ENCODE results near the gene AKAP6.

The AKAP6 gene

GRCh38 chr14:32403688-32404087 lies 74.6 kb downstream of the AKAP6 start:
- Mint-ChIP-seq H3K27ac (no peak overlapping the region), H3K36me3 (no peaks in the 10 kb centered on the region), H3K27me3 (no peaks in the 10 kb centered on the region), H3K4me1 (peaks cover 6% of the 10 kb centered on the region), H3K4me3 (no peak overlapping the region), H3K9me3 (no peaks in the 10 kb centered on the region)
- no peak for ATAC-seq

- H3K27me3 Mint-ChIP-seq, result no peaks in the 10 kb centered on the region
- no peaks in the 10 kb centered on the region for H3K36me3 Mint-ChIP-seq
- H3K4me3 Mint-ChIP-seq, result no peak overlapping the region
- no peaks in the 10 kb centered on the region for H3K9me3 Mint-ChIP-seq
- ATAC-seq, result no peak
- H3K4me1 Mint-ChIP-seq, result peaks cover under 1% of the 10 kb centered on the region
- no peak overlapping the region for H3K27ac Mint-ChIP-seq
Observed at GRCh38 chr14:32404784-32405573, 75.9 kb downstream of the AKAP6 start.

- H3K4me1 Mint-ChIP-seq, result no peaks in the 10 kb centered on the region
- no peaks in the 10 kb centered on the region for H3K9me3 Mint-ChIP-seq
- no peak for ATAC-seq
- H3K27me3 Mint-ChIP-seq, result no peaks in the 10 kb centered on the region
- no peak overlapping the region for H3K4me3 Mint-ChIP-seq
- H3K27ac Mint-ChIP-seq, result no peak overlapping the region
- H3K36me3 Mint-ChIP-seq, result no peaks in the 10 kb centered on the region
Observed at GRCh38 chr14:32405856-32406255, 76.8 kb downstream of the AKAP6 start.

GRCh38 chr14:32407130-32407529 lies 78.0 kb downstream of the AKAP6 start:
- ATAC-seq, result no peak
- H3K27ac Mint-ChIP-seq, result no peak overlapping the region
- no peak overlapping the region for H3K4me3 Mint-ChIP-seq
- no peaks in the 10 kb centered on the region for H3K27me3 Mint-ChIP-seq
- no peaks in the 10 kb centered on the region for H3K4me1 Mint-ChIP-seq
- H3K36me3 Mint-ChIP-seq, result no peaks in the 10 kb centered on the region
- H3K9me3 Mint-ChIP-seq, result no peaks in the 10 kb centered on the region

- Mint-ChIP-seq H3K36me3 (no peaks in the 10 kb centered on the region), H3K4me3 (no peak overlapping the region), H3K27me3 (no peaks in the 10 kb centered on the region), H3K4me1 (no peaks in the 10 kb centered on the region), H3K9me3 (no peaks in the 10 kb centered on the region), H3K27ac (no peak overlapping the region)
- no peak for ATAC-seq
Observed at GRCh38 chr14:32408018-32408417, 78.9 kb downstream of the AKAP6 start.

- H3K4me3 Mint-ChIP-seq, result no peak overlapping the region
- no peaks in the 10 kb centered on the region for H3K9me3 Mint-ChIP-seq
- ATAC-seq, result no peak
- no peaks in the 10 kb centered on the region for H3K4me1 Mint-ChIP-seq
- H3K27ac Mint-ChIP-seq, result no peak overlapping the region
- H3K27me3 Mint-ChIP-seq, result no peaks in the 10 kb centered on the region
- H3K36me3 Mint-ChIP-seq, result no peaks in the 10 kb centered on the region
Observed at GRCh38 chr14:32412103-32412502, 83.0 kb downstream of the AKAP6 start.

- no peak for ATAC-seq
- Mint-ChIP-seq H3K27ac (no peak overlapping the region), H3K4me1 (no peaks in the 10 kb centered on the region), H3K27me3 (no peaks in the 10 kb centered on the region), H3K9me3 (no peaks in the 10 kb centered on the region), H3K4me3 (no peak overlapping the region), H3K36me3 (no peaks in the 10 kb centered on the region)
Observed at GRCh38 chr14:32412532-32412931, 83.4 kb downstream of the AKAP6 start.

GRCh38 chr14:32413967-32414640 lies 85.0 kb downstream of the AKAP6 start:
- no peak for ATAC-seq
- Mint-ChIP-seq H3K36me3 (no peaks in the 10 kb centered on the region), H3K4me1 (no peaks in the 10 kb centered on the region), H3K27ac (no peak overlapping the region), H3K27me3 (no peaks in the 10 kb centered on the region), H3K4me3 (no peak overlapping the region), H3K9me3 (no peaks in the 10 kb centered on the region)

- Mint-ChIP-seq H3K27ac (no peak overlapping the region), H3K27me3 (no peaks in the 10 kb centered on the region), H3K4me1 (no peaks in the 10 kb centered on the region), H3K4me3 (no peak overlapping the region), H3K36me3 (no peaks in the 10 kb centered on the region), H3K9me3 (no peaks in the 10 kb centered on the region)
- ATAC-seq, result no peak
Observed at GRCh38 chr14:32414808-32415255, 85.7 kb downstream of the AKAP6 start.

- H3K27ac Mint-ChIP-seq, result no peak overlapping the region
- no peaks in the 10 kb centered on the region for H3K9me3 Mint-ChIP-seq
- ATAC-seq, result no peak
- H3K4me3 Mint-ChIP-seq, result no peak overlapping the region
- H3K27me3 Mint-ChIP-seq, result no peaks in the 10 kb centered on the region
- H3K4me1 Mint-ChIP-seq, result no peaks in the 10 kb centered on the region
- no peaks in the 10 kb centered on the region for H3K36me3 Mint-ChIP-seq
Observed at GRCh38 chr14:32417956-32418552, 89.0 kb downstream of the AKAP6 start.

GRCh38 chr14:32419429-32419828 lies 90.3 kb downstream of the AKAP6 start:
- Mint-ChIP-seq H3K36me3 (no peaks in the 10 kb centered on the region), H3K9me3 (no peaks in the 10 kb centered on the region), H3K4me1 (no peaks in the 10 kb centered on the region), H3K27me3 (no peaks in the 10 kb centered on the region), H3K4me3 (no peak overlapping the region), H3K27ac (no peak overlapping the region)
- ATAC-seq, result no peak

- peaks cover 2% of the 10 kb centered on the region for H3K9me3 Mint-ChIP-seq
- no peaks in the 10 kb centered on the region for H3K36me3 Mint-ChIP-seq
- H3K4me1 Mint-ChIP-seq, result no peaks in the 10 kb centered on the region
- no peak for ATAC-seq
- H3K4me3 Mint-ChIP-seq, result no peak overlapping the region
- no peak overlapping the region for H3K27ac Mint-ChIP-seq
- H3K27me3 Mint-ChIP-seq, result no peaks in the 10 kb centered on the region
Observed at GRCh38 chr14:32421781-32422180, 92.7 kb downstream of the AKAP6 start.

- no peak overlapping the region for H3K4me3 Mint-ChIP-seq
- ATAC-seq, result no peak
- no peaks in the 10 kb centered on the region for H3K4me1 Mint-ChIP-seq
- no peak overlapping the region for H3K27ac Mint-ChIP-seq
- no peaks in the 10 kb centered on the region for H3K36me3 Mint-ChIP-seq
- peaks cover 2% of the 10 kb centered on the region for H3K9me3 Mint-ChIP-seq
- no peaks in the 10 kb centered on the region for H3K27me3 Mint-ChIP-seq
Observed at GRCh38 chr14:32422440-32422839, 93.3 kb downstream of the AKAP6 start.

GRCh38 chr14:32426028-32426427 lies 96.9 kb downstream of the AKAP6 start:
- no peaks in the 10 kb centered on the region for H3K27me3 Mint-ChIP-seq
- no peaks in the 10 kb centered on the region for H3K36me3 Mint-ChIP-seq
- no peak for ATAC-seq
- H3K4me3 Mint-ChIP-seq, result no peak overlapping the region
- no peak overlapping the region for H3K27ac Mint-ChIP-seq
- no peaks in the 10 kb centered on the region for H3K4me1 Mint-ChIP-seq
- peaks cover 2% of the 10 kb centered on the region for H3K9me3 Mint-ChIP-seq

- H3K27ac Mint-ChIP-seq, result no peak overlapping the region
- no peak for ATAC-seq
- no peaks in the 10 kb centered on the region for H3K27me3 Mint-ChIP-seq
- H3K9me3 Mint-ChIP-seq, result peaks cover 2% of the 10 kb centered on the region
- H3K36me3 Mint-ChIP-seq, result no peaks in the 10 kb centered on the region
- no peaks in the 10 kb centered on the region for H3K4me1 Mint-ChIP-seq
- H3K4me3 Mint-ChIP-seq, result no peak overlapping the region
Observed at GRCh38 chr14:32426586-32427388, 97.7 kb downstream of the AKAP6 start.
